ENCODE data around the gene HDDC2.

HDDC2 gene

DNA sequence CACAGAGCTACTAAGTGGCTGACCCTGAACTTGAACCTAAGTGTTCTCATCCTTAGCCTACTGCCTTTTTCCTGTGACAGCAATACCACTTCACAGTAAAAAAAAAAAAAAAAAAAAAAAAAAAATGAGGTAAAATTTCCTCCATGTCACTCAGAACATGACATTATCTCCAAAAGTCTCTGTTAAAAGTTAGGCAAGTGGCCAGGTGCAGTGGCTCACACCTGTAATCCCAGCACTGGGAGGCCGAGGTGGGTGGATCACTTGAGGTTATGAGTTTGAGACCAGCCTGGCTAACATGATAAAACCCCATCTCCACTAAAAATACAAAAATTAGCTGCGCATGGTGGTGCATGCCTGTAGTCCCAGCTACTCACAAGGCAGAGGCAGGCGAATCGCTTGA lies 11.2 kb upstream of the HDDC2 start:
- H3K36me3 Mint-ChIP-seq: no peaks in the 10 kb centered on the region
- no peaks in the 10 kb centered on the region for H3K9me3 Mint-ChIP-seq

DNA sequence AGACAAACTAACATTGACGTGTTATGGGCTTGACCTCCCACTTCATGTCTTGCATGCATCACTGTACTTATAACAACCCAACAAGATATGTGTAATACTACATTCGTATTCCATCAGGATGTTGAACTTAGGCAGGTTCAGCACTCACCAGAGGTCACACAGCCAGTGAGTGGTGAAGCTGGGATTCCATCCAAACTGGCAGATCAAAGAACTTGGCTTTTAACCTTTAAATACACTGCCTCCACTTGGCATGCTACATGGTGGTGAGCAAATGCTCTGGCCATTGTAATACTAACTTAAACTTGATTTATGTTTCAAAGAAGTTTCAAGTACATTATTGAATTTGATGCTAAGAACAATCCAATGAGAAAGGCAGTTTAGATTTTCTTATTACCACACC lies 10.7 kb upstream of the HDDC2 start:
- H3K9me3 Mint-ChIP-seq: no peaks in the 10 kb centered on the region
- H3K36me3 Mint-ChIP-seq: no peaks in the 10 kb centered on the region
- no peak overlapping the region for H3K4me3 Mint-ChIP-seq
- H3K27me3 Mint-ChIP-seq: peaks cover 2% of the 10 kb centered on the region
- no peaks in the 10 kb centered on the region for H3K4me1 Mint-ChIP-seq
- no peak overlapping the region for H3K27ac Mint-ChIP-seq

More for the DNA sequence above, 11.2 kb upstream of the HDDC2 start:
- Mint-ChIP-seq H3K27me3 (peaks cover 2% of the 10 kb centered on the region), H3K4me1 (no peaks in the 10 kb centered on the region), H3K4me3 (no peak overlapping the region), H3K27ac (no peak overlapping the region)

DNA sequence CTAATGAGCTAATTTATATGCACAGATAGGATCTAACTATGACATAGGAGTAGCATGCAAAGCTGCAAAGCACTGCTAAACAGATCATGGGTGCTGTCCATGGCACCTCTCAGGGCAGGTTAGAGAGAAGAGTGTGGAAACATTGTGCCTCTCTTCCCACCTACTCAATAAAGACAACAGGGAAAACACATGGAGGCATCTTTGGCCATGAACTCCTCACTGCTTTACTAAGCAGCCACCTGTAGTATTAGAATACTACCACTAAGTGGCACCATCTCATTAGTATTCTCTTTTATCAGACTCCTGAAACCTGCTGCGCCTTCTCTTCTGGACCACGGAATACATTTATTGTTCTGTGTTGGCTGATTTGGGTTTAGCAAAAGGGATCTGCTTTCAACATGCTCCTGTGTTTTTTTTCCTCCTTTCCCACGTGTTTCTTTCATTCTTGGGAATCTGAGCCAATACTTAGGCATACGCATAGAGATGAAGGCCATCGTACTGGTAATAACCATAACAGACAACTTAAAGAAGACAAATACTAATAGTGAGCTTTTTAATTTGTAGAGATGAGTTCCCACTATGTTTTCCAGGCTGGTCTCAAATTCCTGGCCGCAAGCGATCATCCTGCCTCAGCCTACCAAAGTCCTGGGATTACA lies 9.4 kb upstream of the HDDC2 start:
- H3K27me3 Mint-ChIP-seq: peaks cover 2% of the 10 kb centered on the region
- no peaks in the 10 kb centered on the region for H3K4me1 Mint-ChIP-seq
- H3K36me3 Mint-ChIP-seq: no peaks in the 10 kb centered on the region
- H3K4me3 Mint-ChIP-seq: no peak overlapping the region
- H3K9me3 Mint-ChIP-seq: no peaks in the 10 kb centered on the region
- H3K27ac Mint-ChIP-seq: no peak overlapping the region

- no peaks in the 10 kb centered on the region for H3K9me3 Mint-ChIP-seq
- H3K27me3 Mint-ChIP-seq: peaks cover 2% of the 10 kb centered on the region
- H3K36me3 Mint-ChIP-seq: no peaks in the 10 kb centered on the region
- H3K27ac Mint-ChIP-seq: no peak overlapping the region
- H3K4me1 Mint-ChIP-seq: peaks cover 7% of the 10 kb centered on the region
- H3K4me3 Mint-ChIP-seq: no peak overlapping the region
Measured at GRCh38 chr6:125307964-125308615, 6.3 kb upstream of the HDDC2 start.

DNA sequence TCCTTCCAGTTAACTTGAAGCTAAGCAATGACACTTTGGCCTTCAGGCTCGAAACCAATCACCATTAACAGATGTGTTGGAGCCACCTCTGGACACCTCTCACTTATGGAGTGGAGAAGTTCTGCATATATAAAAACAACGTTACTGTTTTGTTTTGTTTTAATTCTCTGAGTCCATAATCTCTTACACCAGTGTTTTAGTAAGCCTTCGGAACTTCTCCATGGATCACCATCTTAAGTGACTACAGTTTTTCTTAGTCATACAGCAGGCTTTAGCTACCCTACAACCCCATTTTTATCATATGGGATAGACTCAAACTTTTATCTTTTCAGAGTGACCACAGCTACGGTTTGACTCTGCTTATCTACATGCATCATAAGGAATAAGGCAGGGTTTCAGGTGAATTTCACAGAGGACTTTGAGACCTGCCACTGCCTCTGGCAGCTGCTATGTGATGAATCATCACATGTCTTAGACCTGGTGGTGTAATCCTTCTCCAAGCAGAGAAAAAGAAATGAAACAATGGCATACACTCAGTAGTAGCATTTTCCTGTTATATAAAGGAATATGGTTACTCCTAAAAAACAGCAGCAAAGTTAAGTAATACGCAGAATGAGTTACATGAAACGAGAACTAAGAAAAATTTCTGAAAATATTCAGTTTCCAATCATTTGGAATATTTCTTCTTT lies 5.5 kb upstream of the HDDC2 start:
- H3K27ac Mint-ChIP-seq: no peak overlapping the region
- H3K4me1 Mint-ChIP-seq: peaks cover 15% of the 10 kb centered on the region
- no peaks in the 10 kb centered on the region for H3K9me3 Mint-ChIP-seq
- no peaks in the 10 kb centered on the region for H3K36me3 Mint-ChIP-seq
- H3K4me3 Mint-ChIP-seq: no peak overlapping the region
- peaks cover 2% of the 10 kb centered on the region for H3K27me3 Mint-ChIP-seq

DNA sequence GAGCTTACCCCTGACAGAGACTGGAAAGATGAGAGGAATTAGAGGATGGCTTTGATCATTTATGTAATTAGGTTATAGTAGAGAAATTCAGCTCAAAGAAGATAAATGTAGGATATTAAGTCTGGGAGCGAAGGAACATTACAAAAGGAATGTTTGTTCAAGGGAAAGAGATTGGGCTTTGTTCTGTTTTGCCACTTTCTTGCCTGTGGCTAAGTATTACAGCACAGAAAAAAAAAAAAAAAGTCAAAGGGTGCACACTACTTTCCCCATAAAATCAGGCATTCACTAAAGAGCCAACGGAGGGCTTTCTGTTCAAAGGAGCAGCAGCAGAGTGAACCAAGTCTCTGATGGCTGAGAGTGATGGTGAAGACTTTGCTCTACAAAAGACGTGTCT lies 5.0 kb upstream of the HDDC2 start:
- Mint-ChIP-seq H3K27me3 (peaks cover 2% of the 10 kb centered on the region), H3K36me3 (no peaks in the 10 kb centered on the region), H3K9me3 (no peaks in the 10 kb centered on the region), H3K4me1 (peaks cover 19% of the 10 kb centered on the region), H3K4me3 (no peak overlapping the region), H3K27ac (no peak overlapping the region)

GRCh38 chr6:125304970-125305660 lies 3.3 kb upstream of the HDDC2 start:
- Mint-ChIP-seq H3K9me3 (no peaks in the 10 kb centered on the region), H3K27ac (no peak overlapping the region), H3K4me3 (no peak overlapping the region), H3K27me3 (no peaks in the 10 kb centered on the region), H3K36me3 (peaks cover 4% of the 10 kb centered on the region), H3K4me1 (peaks cover 29% of the 10 kb centered on the region)

GRCh38 chr6:125303512-125303854 lies 1.7 kb upstream of the HDDC2 start:
- H3K9me3 Mint-ChIP-seq: no peaks in the 10 kb centered on the region
- H3K4me3 Mint-ChIP-seq: no peak overlapping the region
- peak overlapping the region; percentile 98 for H3K27ac Mint-ChIP-seq
- H3K4me1 Mint-ChIP-seq: peaks cover 45% of the 10 kb centered on the region
- H3K36me3 Mint-ChIP-seq: peaks cover 15% of the 10 kb centered on the region
- H3K27me3 Mint-ChIP-seq: no peaks in the 10 kb centered on the region

DNA sequence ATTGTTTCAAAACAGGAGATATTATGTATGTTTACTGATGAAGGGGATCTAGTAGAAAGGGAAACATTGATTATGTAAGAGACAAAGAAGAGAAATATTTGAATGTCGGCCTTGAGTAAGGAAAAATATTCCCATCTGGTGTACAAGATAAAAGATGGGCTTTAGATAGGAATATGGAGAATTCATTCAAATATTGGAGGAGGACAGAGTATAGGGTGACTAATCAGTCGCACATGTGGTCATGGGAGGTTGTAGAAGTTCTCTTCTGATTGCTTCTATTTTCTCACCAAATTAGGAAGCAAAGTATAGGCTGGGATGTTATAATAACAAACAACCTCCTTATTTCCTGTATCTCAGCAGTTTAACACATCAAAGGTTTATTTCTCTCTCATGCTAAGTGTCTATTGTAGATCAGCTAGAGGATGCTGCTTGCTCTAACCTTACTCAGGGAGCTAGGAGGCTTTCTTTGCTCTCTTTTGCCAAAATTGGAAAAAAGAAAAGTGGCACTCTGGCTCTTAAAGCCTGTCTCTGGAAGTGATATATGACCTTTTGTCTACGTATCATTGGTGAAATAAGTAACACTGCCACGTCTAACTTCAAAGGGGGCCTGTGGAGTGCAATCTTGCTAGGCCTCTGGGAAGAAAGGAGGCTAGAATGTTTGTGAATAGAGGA lies 1.2 kb upstream of the HDDC2 start:
- Mint-ChIP-seq H3K27ac (peak overlapping the region; percentile 98), H3K36me3 (peaks cover 19% of the 10 kb centered on the region), H3K4me1 (peaks cover 49% of the 10 kb centered on the region), H3K9me3 (no peaks in the 10 kb centered on the region), H3K4me3 (peak overlapping the region; percentile 89), H3K27me3 (no peaks in the 10 kb centered on the region)

- Mint-ChIP-seq H3K9me3 (no peaks in the 10 kb centered on the region), H3K27me3 (no peaks in the 10 kb centered on the region), H3K4me1 (peaks cover 65% of the 10 kb centered on the region), H3K4me3 (peak overlapping the region; percentile 99), H3K27ac (peak overlapping the region; percentile 99), H3K36me3 (peaks cover 34% of the 10 kb centered on the region)
Measured at GRCh38 chr6:125300992-125301434, 754 bp downstream of the HDDC2 start.

- peaks cover 48% of the 10 kb centered on the region for H3K36me3 Mint-ChIP-seq
- H3K27ac Mint-ChIP-seq: peak overlapping the region; percentile 99
Measured at GRCh38 chr6:125299257-125299656, 2.5 kb downstream of the HDDC2 start.

GRCh38 chr6:125296471-125296870 lies 5.3 kb downstream of the HDDC2 start:
- H3K36me3 Mint-ChIP-seq: peaks cover 68% of the 10 kb centered on the region
- H3K27me3 Mint-ChIP-seq: no peaks in the 10 kb centered on the region
- H3K9me3 Mint-ChIP-seq: no peaks in the 10 kb centered on the region
- H3K4me1 Mint-ChIP-seq: peaks cover 78% of the 10 kb centered on the region
- no peak overlapping the region for H3K27ac Mint-ChIP-seq
- no peak overlapping the region for H3K4me3 Mint-ChIP-seq

More at GRCh38 chr6:125299257-125299656, 2.5 kb downstream of the HDDC2 start:
- Mint-ChIP-seq H3K9me3 (no peaks in the 10 kb centered on the region), H3K27me3 (no peaks in the 10 kb centered on the region), H3K4me1 (peaks cover 81% of the 10 kb centered on the region), H3K4me3 (peak overlapping the region; percentile 99)

GRCh38 chr6:125294925-125295324 lies 6.8 kb downstream of the HDDC2 start:
- Mint-ChIP-seq H3K9me3 (no peaks in the 10 kb centered on the region), H3K4me1 (peaks cover 66% of the 10 kb centered on the region), H3K27ac (no peak overlapping the region), H3K36me3 (peaks cover 75% of the 10 kb centered on the region), H3K27me3 (no peaks in the 10 kb centered on the region), H3K4me3 (no peak overlapping the region)

DNA sequence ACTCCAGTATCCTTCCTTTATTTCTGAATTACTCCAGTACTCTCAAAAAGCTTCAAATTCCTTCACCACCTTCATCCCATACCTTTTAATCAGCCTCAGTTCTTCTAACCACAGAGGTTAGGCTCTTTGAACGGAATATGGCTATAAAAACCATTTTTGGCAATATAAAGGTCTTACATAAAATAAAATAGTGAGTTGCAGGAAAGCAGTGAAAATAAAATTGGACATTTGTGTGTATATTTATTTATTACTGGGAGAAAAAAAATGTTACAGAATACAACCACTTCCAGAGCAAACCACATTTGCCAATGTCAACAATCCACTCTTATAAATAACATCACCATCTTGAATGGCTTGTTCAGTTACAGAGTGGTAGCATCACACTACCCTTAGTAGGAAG lies 7.7 kb downstream of the HDDC2 start:
- Mint-ChIP-seq H3K9me3 (no peaks in the 10 kb centered on the region), H3K36me3 (peaks cover 72% of the 10 kb centered on the region), H3K4me3 (no peak overlapping the region), H3K27ac (no peak overlapping the region), H3K4me1 (peaks cover 57% of the 10 kb centered on the region), H3K27me3 (no peaks in the 10 kb centered on the region)

DNA sequence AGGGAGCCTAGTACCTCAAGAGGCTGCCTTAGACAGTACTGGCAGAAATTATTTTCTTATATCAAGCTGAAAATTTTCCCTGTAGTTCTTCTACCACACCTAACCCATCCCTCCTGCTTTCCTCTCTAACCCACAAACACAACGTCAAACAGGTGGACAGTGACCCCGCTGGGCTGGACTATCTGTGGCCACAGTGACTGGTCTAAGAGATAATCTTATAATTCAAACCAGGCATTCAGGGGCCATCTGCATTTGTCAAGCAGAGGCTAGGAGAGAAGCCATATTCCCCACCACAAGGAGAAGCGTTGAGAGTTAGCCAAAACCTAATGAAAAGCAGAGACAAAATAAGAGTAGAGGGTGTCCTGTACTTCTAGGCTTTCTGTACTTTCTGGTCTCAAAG lies 8.2 kb downstream of the HDDC2 start:
- Mint-ChIP-seq H3K27me3 (no peaks in the 10 kb centered on the region), H3K27ac (peak overlapping the region; percentile 39), H3K9me3 (no peaks in the 10 kb centered on the region), H3K36me3 (peaks cover 72% of the 10 kb centered on the region), H3K4me1 (peaks cover 53% of the 10 kb centered on the region), H3K4me3 (no peak overlapping the region)

Data from activated naive CD4-positive, alpha-beta T cell treated with anti-CD3 and anti-CD28 coated beads, Interleukin-2, amount 50 U/mL, for 24 hours (primary cell).